Measurements from ENCODE around the gene HSF5. TPM values are rescaled to one million over a fixed set of nuclear protein-coding genes. Genes with fewer than 3 reads are reported as not detected.

Gene HSF5
- total and polyA plus RNA-seq, 2 of the 4 experiments (the other 2 are of a cell fraction): not detected

- H4K5ac ChIP-seq (ENCODE audit: low read depth, low read length): no peak overlapping the region
- H3K4me2 ChIP-seq (ENCODE audit: low read depth, low read length): no peak overlapping the region
Measured at GRCh38 chr17:58396173-58396572, 92.0 kb downstream of the HSF5 start.

More at GRCh38 chr17:58396173-58396572, 92.0 kb downstream of the HSF5 start:
- H3K56ac ChIP-seq (ENCODE audit: extremely low read depth, insufficient read depth, low read length): no peak overlapping the region
- H2BK120ac ChIP-seq (ENCODE audit: low read depth, low read length): no peak overlapping the region
- no peaks in the 10 kb centered on the region for H3K36me3 ChIP-seq (ENCODE audit: control insufficient read depth, insufficient read depth, low read length)
- no peak overlapping the region for H2AK5ac ChIP-seq (ENCODE audit: low read depth, low read length)
- no peak overlapping the region for H3K4ac ChIP-seq (ENCODE audit: low read depth, low read length)
- ATAC-seq (ENCODE audit: low read depth): no peak
- H2BK15ac ChIP-seq (ENCODE audit: low read depth, low read length): no peak overlapping the region
- H4K20me1 ChIP-seq (ENCODE audit: insufficient read depth, low read length): no peaks in the 10 kb centered on the region
- in situ Hi-C loops (cut with MboI; ENCODE audit: low sequenced_read_pairs) (no loop called here), dilution Hi-C loops (cut with HindIII; ENCODE audit: low sequenced_read_pairs, unreplicated experiment) (no loop called here), intact Hi-C loops (cut with micrococcal nuclease) (no loop called here)
- H3K18ac ChIP-seq (ENCODE audit: low read depth, low read length): no peak overlapping the region
- ChIA-PET CTCF (no interaction called here), POLR2A (ENCODE audit: unreplicated experiment) (no interaction called here)
- no peaks in the 10 kb centered on the region for H3K9me1 ChIP-seq (ENCODE audit: insufficient read depth, low read length)
- no peaks in the 10 kb centered on the region for H3K79me1 ChIP-seq (ENCODE audit: low read depth in 1 of 2, low read length in 2 of 2)
- no peak overlapping the region for H3K23ac ChIP-seq (ENCODE audit: low read depth, low read length)
- no peak overlapping the region for H2BK20ac ChIP-seq (ENCODE audit: low read depth, low read length)
- no peaks in the 10 kb centered on the region for H3K4me1 ChIP-seq (ENCODE audit: control insufficient read depth, insufficient read depth, low read length)
- no peak for TF ChIP-seq CHD1 (IDR thresholded peaks at IDR 0.05; ENCODE audit: low read depth, low read length)
- TF ChIP-seq, protein P1, sequence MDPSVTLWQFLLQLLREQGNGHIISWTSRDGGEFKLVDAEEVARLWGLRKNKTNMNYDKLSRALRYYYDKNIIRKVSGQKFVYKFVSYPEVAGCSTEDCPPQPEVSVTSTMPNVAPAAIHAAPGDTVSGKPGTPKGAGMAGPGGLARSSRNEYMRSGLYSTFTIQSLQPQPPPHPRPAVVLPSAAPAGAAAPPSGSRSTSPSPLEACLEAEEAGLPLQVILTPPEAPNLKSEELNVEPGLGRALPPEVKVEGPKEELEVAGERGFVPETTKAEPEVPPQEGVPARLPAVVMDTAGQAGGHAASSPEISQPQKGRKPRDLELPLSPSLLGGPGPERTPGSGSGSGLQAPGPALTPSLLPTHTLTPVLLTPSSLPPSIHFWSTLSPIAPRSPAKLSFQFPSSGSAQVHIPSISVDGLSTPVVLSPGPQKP (IDR thresholded peaks at IDR 0.05; ENCODE audit: borderline replicate concordance, low read depth, low read length): no peak
- no peak for TF ChIP-seq SMC3 (IDR thresholded peaks at IDR 0.05; ENCODE audit: low read depth, low read length)
- no peak for TF ChIP-seq USF2 (IDR thresholded peaks at IDR 0.05; ENCODE audit: low read depth, low read length)
- TF ChIP-seq CTCF (conservative IDR thresholded peaks at IDR 0.05; ENCODE audit: low read depth, low read length): no peak
- no peak for TF ChIP-seq MXI1 (IDR thresholded peaks at IDR 0.05; ENCODE audit: borderline replicate concordance, low read depth, low read length)
- TF ChIP-seq MAZ (IDR thresholded peaks at IDR 0.05; ENCODE audit: borderline replicate concordance, low read depth, low read length): no peak
- no peak for TF ChIP-seq RFX5 (IDR thresholded peaks at IDR 0.05; ENCODE audit: low read depth, low read length)
- TF ChIP-seq MAFK (IDR thresholded peaks at IDR 0.05; ENCODE audit: low read depth, low read length): no peak
- no peak for TF ChIP-seq NFE2L2 (IDR thresholded peaks at IDR 0.05; ENCODE audit: low read depth, low read length)
- no peak for TF ChIP-seq FOS (IDR thresholded peaks at IDR 0.05; ENCODE audit: low read depth, low read length)
- no peak for TF ChIP-seq CEBPB (IDR thresholded peaks at IDR 0.05; ENCODE audit: low read depth, low read length)
- no peak for TF ChIP-seq RCOR1 (IDR thresholded peaks at IDR 0.05; ENCODE audit: insufficient replicate concordance, low read length)
- no peak for TF ChIP-seq BHLHE40 (IDR thresholded peaks at IDR 0.05; ENCODE audit: low read depth, low read length)
- no peak for TF ChIP-seq POLR2A (IDR thresholded peaks at IDR 0.05; ENCODE audit: low read depth, low read length)
- TF ChIP-seq RAD21 (IDR thresholded peaks at IDR 0.05; ENCODE audit: low read length): no peak
- no peaks in the 10 kb centered on the region for H3K9me3 ChIP-seq (ENCODE audit: control insufficient read depth, insufficient read depth, low read length)
- H3K14ac ChIP-seq (replicated peaks; ENCODE audit: low read depth, low read length): no peak overlapping the region
- H2BK5ac ChIP-seq (ENCODE audit: low read depth, low read length, poor library complexity, severe bottlenecking): no peak overlapping the region
- no peak overlapping the region for H3K4me3 ChIP-seq (ENCODE audit: insufficient read depth, low read depth, low read length)
- no peak overlapping the region for H2AK9ac ChIP-seq (replicated peaks; ENCODE audit: low read depth, low read length, poor library complexity)
- peaks cover 10% of the 10 kb centered on the region for H3K27me3 ChIP-seq (ENCODE audit: control insufficient read depth, insufficient read depth, low read length)
- no TSS peak for BruUV-seq (replicated peaks)
- H2AFZ ChIP-seq (replicated peaks; ENCODE audit: low read length, poor library complexity): no peak overlapping the region
- H3K9ac ChIP-seq (ENCODE audit: low read depth, low read length): no peak overlapping the region
- no peak for DNase-seq
- no CpG with 5 or more reads among the region's 4 CpGs for whole genome bisulfite sequencing, 2 experiments (ENCODE audit: extremely low coverage in 2 of 2, insufficient read length in 1 of 2)
- no peak overlapping the region for H4K8ac ChIP-seq (ENCODE audit: low read depth in 2 of 2, low read length in 2 of 2)
- H4K91ac ChIP-seq (ENCODE audit: insufficient read depth, low read depth, low read length): no peak overlapping the region
- no peak overlapping the region for H3K27ac ChIP-seq (ENCODE audit: insufficient read depth, low read length)

Data from IMR-90 (cell line).